H1 (cell line): ENCODE results near the gene BACE2. TPM values are rescaled to one million over a fixed set of nuclear protein-coding genes. Genes with fewer than 3 reads are reported as not detected.

Experiments
- RXRA ChIP-seq: IDR thresholded peaks from 2 replicates; pipeline ENCODE4 v1.6.1; 2011; ENCODE audit warnings: low read depth, mild to moderate bottlenecking, low read length, moderate library complexity; ENCODE audit not compliant: insufficient read depth
- polyA plus RNA-seq, 7 experiments: library from polyadenylated mRNA; depleted of rRNA in 3 of 7; stranded (reverse) in 5 of 7; unstranded in 2 of 7; fragments of >200 nt in 5 of 7; fragments of 200-250 nt in 2 of 7; gene quantifications; 1 replicate in 5 of 7; 2 replicates in 1 of 7; 4 replicates in 1 of 7; pipeline versions ENCODE4 v1.2.1 to v1.2.3, GENCODE V29; 2011 to 2013; ENCODE audit warnings: missing spikeins in 2 of 7, mixed read lengths in 2 of 7
- total RNA-seq: library from RNA; stranded (reverse); fragmentation: NEBNext Ultra II Directional; extraction: Animal tissue kit (Norgen Biotek cat#: 25700); gene quantifications from 2 replicates; pipeline ENCODE4 v1.2.1, GENCODE V29; 2021
- TF ChIP-seq, protein P1 (sequence below): fragments of 300-600 bp; sonication (generic); IDR thresholded peaks from 2 replicates; pipeline ENCODE4 v1.7.1; 2012; ENCODE audit warnings: low read length, moderate library complexity, mild to moderate bottlenecking, inconsistent platforms; ENCODE audit not compliant: insufficient replicate concordance

BACE2 gene
- total and polyA plus RNA-seq, 2 of the 8 experiments (the other 6 are each of a cell fraction or from before 2014, with no cell fraction given) = 8.1 to 10.9 TPM

DNA sequence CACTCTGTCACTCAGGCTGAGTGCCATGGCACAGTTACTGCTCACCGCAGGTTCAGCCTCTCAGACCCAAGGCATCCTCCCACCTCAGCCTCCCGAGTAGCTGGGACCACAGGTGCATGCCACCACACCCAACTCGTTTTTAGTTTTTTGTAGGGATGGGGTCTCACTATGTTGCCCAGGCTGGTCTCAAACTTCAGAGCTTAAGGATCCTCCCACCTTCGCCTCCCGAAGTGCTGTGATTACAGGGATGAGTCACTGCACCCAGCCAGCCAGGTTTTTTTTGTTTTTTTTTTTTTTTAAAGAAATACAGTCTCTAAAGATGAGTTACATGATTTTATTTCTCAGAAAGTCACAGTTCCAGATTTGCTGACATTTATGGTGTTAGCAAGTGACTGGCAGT lies 29.0 kb downstream of the BACE2 start (continued):
- TF ChIP-seq, protein P1, sequence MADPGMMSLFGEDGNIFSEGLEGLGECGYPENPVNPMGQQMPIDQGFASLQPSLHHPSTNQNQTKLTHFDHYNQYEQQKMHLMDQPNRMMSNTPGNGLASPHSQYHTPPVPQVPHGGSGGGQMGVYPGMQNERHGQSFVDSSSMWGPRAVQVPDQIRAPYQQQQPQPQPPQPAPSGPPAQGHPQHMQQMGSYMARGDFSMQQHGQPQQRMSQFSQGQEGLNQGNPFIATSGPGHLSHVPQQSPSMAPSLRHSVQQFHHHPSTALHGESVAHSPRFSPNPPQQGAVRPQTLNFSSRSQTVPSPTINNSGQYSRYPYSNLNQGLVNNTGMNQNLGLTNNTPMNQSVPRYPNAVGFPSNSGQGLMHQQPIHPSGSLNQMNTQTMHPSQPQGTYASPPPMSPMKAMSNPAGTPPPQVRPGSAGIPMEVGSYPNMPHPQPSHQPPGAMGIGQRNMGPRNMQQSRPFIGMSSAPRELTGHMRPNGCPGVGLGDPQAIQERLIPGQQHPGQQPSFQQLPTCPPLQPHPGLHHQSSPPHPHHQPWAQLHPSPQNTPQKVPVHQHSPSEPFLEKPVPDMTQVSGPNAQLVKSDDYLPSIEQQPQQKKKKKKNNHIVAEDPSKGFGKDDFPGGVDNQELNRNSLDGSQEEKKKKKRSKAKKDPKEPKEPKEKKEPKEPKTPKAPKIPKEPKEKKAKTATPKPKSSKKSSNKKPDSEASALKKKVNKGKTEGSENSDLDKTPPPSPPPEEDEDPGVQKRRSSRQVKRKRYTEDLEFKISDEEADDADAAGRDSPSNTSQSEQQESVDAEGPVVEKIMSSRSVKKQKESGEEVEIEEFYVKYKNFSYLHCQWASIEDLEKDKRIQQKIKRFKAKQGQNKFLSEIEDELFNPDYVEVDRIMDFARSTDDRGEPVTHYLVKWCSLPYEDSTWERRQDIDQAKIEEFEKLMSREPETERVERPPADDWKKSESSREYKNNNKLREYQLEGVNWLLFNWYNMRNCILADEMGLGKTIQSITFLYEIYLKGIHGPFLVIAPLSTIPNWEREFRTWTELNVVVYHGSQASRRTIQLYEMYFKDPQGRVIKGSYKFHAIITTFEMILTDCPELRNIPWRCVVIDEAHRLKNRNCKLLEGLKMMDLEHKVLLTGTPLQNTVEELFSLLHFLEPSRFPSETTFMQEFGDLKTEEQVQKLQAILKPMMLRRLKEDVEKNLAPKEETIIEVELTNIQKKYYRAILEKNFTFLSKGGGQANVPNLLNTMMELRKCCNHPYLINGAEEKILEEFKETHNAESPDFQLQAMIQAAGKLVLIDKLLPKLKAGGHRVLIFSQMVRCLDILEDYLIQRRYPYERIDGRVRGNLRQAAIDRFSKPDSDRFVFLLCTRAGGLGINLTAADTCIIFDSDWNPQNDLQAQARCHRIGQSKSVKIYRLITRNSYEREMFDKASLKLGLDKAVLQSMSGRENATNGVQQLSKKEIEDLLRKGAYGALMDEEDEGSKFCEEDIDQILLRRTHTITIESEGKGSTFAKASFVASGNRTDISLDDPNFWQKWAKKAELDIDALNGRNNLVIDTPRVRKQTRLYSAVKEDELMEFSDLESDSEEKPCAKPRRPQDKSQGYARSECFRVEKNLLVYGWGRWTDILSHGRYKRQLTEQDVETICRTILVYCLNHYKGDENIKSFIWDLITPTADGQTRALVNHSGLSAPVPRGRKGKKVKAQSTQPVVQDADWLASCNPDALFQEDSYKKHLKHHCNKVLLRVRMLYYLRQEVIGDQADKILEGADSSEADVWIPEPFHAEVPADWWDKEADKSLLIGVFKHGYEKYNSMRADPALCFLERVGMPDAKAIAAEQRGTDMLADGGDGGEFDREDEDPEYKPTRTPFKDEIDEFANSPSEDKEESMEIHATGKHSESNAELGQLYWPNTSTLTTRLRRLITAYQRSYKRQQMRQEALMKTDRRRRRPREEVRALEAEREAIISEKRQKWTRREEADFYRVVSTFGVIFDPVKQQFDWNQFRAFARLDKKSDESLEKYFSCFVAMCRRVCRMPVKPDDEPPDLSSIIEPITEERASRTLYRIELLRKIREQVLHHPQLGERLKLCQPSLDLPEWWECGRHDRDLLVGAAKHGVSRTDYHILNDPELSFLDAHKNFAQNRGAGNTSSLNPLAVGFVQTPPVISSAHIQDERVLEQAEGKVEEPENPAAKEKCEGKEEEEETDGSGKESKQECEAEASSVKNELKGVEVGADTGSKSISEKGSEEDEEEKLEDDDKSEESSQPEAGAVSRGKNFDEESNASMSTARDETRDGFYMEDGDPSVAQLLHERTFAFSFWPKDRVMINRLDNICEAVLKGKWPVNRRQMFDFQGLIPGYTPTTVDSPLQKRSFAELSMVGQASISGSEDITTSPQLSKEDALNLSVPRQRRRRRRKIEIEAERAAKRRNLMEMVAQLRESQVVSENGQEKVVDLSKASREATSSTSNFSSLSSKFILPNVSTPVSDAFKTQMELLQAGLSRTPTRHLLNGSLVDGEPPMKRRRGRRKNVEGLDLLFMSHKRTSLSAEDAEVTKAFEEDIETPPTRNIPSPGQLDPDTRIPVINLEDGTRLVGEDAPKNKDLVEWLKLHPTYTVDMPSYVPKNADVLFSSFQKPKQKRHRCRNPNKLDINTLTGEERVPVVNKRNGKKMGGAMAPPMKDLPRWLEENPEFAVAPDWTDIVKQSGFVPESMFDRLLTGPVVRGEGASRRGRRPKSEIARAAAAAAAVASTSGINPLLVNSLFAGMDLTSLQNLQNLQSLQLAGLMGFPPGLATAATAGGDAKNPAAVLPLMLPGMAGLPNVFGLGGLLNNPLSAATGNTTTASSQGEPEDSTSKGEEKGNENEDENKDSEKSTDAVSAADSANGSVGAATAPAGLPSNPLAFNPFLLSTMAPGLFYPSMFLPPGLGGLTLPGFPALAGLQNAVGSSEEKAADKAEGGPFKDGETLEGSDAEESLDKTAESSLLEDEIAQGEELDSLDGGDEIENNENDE = no peak
- TF ChIP-seq RXRA = no peak
